Spinal cord (tissue), 10 donors: ENCODE results near the gene GALNS. TPM values are rescaled to one million over a fixed set of nuclear protein-coding genes. Genes with fewer than 3 reads are reported as not detected.

Source experiments
- DNase-seq, 6 donors: peaks; one replicate each; pipeline versions ENCODE4 v3.0.0 to v3.0.0-alpha.2; 2013 to 2015; ENCODE audit warnings: low spot score in 6 of 6, low read depth in 4 of 6
- H3K27ac ChIP-seq: one replicate; pipeline ENCODE4 v1.5.1; 2013; ENCODE audit warnings: low read depth, low read length, control low read depth
- H3K27me3 ChIP-seq: one replicate; pipeline ENCODE4 v1.6.1; 2013; ENCODE audit warnings: low read length; ENCODE audit not compliant: control insufficient read depth, insufficient read depth
- H3K36me3 ChIP-seq: one replicate; pipeline ENCODE4 v1.6.1; 2013; ENCODE audit warnings: low read length; ENCODE audit not compliant: control insufficient read depth, insufficient read depth
- H3K4me1 ChIP-seq: one replicate; pipeline ENCODE4 v1.6.1; 2013; ENCODE audit warnings: low read length; ENCODE audit not compliant: control insufficient read depth, insufficient read depth
- H3K4me3 ChIP-seq: one replicate; pipeline ENCODE4 v1.5.1; 2013; ENCODE audit warnings: low read depth, low read length, control low read depth
- H3K9me3 ChIP-seq: one replicate; pipeline ENCODE4 v1.6.1; 2013; ENCODE audit warnings: low read length; ENCODE audit not compliant: control insufficient read depth, insufficient read depth
- WGBS: methylation state at CpG from one replicate; pipeline ENCODE4 v1.1.5; 2013; ENCODE audit warnings: missing lambda C conversion rate; ENCODE audit not compliant: insufficient coverage; 5-methylcytosine and 5-hydroxymethylcytosine counted together
- long read RNA-seq, 4 donors: transcript quantifications; one replicate each; lab custom pipeline, GENCODE V29; 2026
- polyA plus RNA-seq, 2 donors: library from polyadenylated mRNA; unstranded; fragments of 120-200 nt; gene quantifications; one replicate each; pipeline ENCODE4 v1.2.1, GENCODE V29; 2013; ENCODE audit not compliant: insufficient read length in 2 of 2
- total RNA-seq, 2 donors: library from RNA; depleted of rRNA in 1 of 2; stranded (reverse); fragments of 120-200 nt in 1 of 2; fragments of >200 nt in 1 of 2; gene quantifications; one replicate each; pipeline versions ENCODE4 v1.2.3 to v1.2.4, GENCODE V29; 2013 to 2014
- donor health status: healthy.

GALNS gene
- total RNA-seq, result 10 to 100 TPM; 11.8 to 19.1 TPM
- 10 to 100 TPM; 29.7 to 42.8 TPM for polyA plus RNA-seq
- long read RNA-seq, donor 1, result 0 reads
- long read RNA-seq, donor 2, partial matches to known transcripts, result 8 of 12 reads
- long read RNA-seq, donor 2, other reads (novel, unspliced or antisense), result 0 of 12 reads
- long read RNA-seq, donor 3, partial matches to known transcripts, result 0 of 2 reads
- long read RNA-seq, donor 3, other reads (novel, unspliced or antisense), result 0 of 2 reads
- long read RNA-seq, donor 4, partial matches to known transcripts, result 0 of 4 reads
- long read RNA-seq, donor 4, other reads (novel, unspliced or antisense), result 0 of 4 reads

DNA sequence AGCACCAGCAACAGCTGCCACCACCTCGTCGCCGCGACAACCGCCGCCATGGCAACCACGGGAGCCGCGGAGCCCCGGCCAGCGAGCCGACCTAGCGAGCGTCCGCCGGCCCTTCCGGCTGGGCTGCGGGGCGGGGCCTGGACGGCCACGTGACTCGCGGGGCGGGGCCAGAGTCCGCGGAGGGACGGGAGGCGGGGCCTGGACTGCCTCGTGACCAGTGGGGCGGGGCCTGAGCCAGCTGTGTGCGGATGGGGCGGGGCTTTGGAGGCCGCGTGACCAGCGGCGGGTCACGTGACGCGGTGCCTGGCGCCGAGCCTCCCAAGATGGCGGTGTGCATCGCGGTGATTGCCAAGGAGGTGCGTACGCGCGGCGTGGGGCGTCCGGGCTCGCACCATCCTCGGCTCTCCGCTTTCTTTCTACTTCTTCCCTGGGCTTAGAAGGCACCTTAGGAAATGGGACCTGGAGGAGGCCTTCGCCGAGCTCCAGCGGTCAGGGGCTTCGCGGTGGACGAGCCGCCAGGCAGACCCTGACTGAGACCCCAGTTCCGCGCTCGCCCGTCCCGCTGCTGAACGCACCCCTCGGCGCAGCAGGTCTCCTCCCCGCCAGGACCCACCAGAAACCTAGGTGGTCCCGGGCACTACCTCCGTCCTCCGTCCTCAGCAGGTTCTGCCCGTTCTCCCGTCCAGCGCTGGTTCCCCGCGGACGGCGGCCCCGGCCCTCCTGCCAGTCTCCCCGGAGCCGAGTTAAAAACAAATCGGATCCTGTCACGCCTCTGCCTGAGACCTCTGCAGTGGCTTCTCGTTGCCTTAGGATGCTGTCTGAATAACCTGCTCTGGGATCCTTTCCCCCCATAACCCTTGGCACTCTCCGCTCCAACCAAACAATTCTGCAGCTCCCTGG lies at the start of gene GALNS, which contains the start of gene TRAPPC2L:
Gene GALNS, minus strand, starts transcription at position 120 of the 900 bp plus-strand sequence. Its CDS starts 70 bp downstream, at position 50.
Gene TRAPPC2L, plus strand, starts transcription at position 300 of the 900 bp plus-strand sequence. Its CDS starts 24 bp downstream, at position 324.
- peak within 1 kb of the TSS; percentile 97 for H3K4me3 ChIP-seq
- H3K27ac ChIP-seq, result peak within 1 kb of the TSS; percentile 57
- no peaks in the 10 kb centered on the region for H3K27me3 ChIP-seq
- peak; percentile 82 to 99 (median 94) for DNase-seq
- WGBS, result under 1% methylated on average over 87 of the region's 87 CpGs
- peaks cover 47% of the 10 kb centered on the region for H3K36me3 ChIP-seq
- peaks cover 35% of the 10 kb centered on the region for H3K4me1 ChIP-seq
- no peaks in the 10 kb centered on the region for H3K9me3 ChIP-seq

GRCh38 chr16:88906020-88906419 lies 49.3 kb upstream of the GALNS start:
- WGBS, result 74% methylated on average over 16 of the region's 16 CpGs
- peaks cover 38% of the 10 kb centered on the region for H3K36me3 ChIP-seq
- no peak for DNase-seq
- H3K4me1 ChIP-seq, result peaks cover 27% of the 10 kb centered on the region
- H3K27me3 ChIP-seq, result no peaks in the 10 kb centered on the region
- no peak overlapping the region for H3K27ac ChIP-seq
- H3K4me3 ChIP-seq, result no peak overlapping the region
- H3K9me3 ChIP-seq, result no peaks in the 10 kb centered on the region

GRCh38 chr16:88905563-88905962 lies 48.8 kb upstream of the GALNS start:
- Histone ChIP-seq H3K4me1 (peaks cover 23% of the 10 kb centered on the region), H3K36me3 (peaks cover 43% of the 10 kb centered on the region), H3K9me3 (no peaks in the 10 kb centered on the region), H3K27me3 (no peaks in the 10 kb centered on the region), H3K27ac (no peak overlapping the region), H3K4me3 (no peak overlapping the region)
- no peak for DNase-seq
- 23% methylated on average over 6 of the region's 13 CpGs for WGBS

DNA sequence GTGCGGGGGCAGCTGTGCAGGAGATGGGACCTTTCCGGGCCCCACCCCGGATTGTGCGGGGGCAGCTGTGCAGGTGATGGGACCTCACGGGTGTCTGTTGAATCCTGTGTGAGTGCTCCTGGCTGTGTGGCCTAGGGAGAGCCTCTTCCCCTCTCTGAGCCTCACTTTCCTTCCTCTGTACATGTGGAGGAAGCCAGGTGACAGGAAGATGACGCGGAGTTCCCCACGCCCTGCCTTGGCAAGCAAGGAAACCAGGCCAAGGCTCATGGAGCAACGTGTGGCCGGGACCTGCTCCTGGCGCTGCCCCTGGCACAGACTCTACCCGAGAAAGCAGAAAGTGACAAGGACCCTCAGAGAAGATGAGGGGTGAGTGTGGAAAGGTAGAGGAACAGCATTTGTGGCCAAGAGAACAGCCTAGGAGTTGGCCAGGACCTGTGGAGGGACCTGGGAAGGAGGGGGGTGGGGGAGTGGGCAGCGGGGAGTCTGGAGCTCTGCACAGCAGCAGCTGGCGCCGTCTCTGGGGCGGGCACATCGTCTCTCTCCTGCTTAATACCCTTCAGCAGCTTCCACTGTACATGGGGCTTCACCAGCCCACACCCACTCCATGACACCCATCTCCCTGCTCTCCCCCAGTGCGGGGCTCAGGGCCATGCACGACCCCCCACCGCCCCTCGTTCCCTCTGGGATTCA lies 48.1 kb upstream of the GALNS start:
- WGBS, result 87% methylated on average over 9 of the region's 21 CpGs
- Histone ChIP-seq H3K27ac (no peak overlapping the region), H3K4me3 (no peak overlapping the region), H3K27me3 (no peaks in the 10 kb centered on the region), H3K36me3 (peaks cover 46% of the 10 kb centered on the region), H3K9me3 (no peaks in the 10 kb centered on the region), H3K4me1 (peaks cover 19% of the 10 kb centered on the region)
- no peak for DNase-seq

GRCh38 chr16:88903267-88903666 lies 46.5 kb upstream of the GALNS start:
- no peaks in the 10 kb centered on the region for H3K9me3 ChIP-seq
- no peaks in the 10 kb centered on the region for H3K27me3 ChIP-seq
- no peak overlapping the region for H3K27ac ChIP-seq
- H3K4me1 ChIP-seq, result peaks cover 16% of the 10 kb centered on the region
- 44% methylated on average over 7 of the region's 14 CpGs for WGBS
- no peak overlapping the region for H3K4me3 ChIP-seq
- H3K36me3 ChIP-seq, result peaks cover 52% of the 10 kb centered on the region
- no peak for DNase-seq

GRCh38 chr16:88902744-88903143 lies 46.0 kb upstream of the GALNS start:
- Histone ChIP-seq H3K27ac (no peak overlapping the region), H3K4me1 (peaks cover 16% of the 10 kb centered on the region), H3K36me3 (peaks cover 57% of the 10 kb centered on the region), H3K4me3 (no peak overlapping the region), H3K27me3 (no peaks in the 10 kb centered on the region), H3K9me3 (no peaks in the 10 kb centered on the region)
- DNase-seq, result no peak
- 88% methylated on average over 13 of the region's 16 CpGs for WGBS

- 72% methylated on average over 26 of the region's 26 CpGs for WGBS
- Histone ChIP-seq H3K36me3 (peaks cover 66% of the 10 kb centered on the region), H3K4me1 (peaks cover 16% of the 10 kb centered on the region), H3K27ac (no peak overlapping the region), H3K4me3 (no peak overlapping the region), H3K9me3 (no peaks in the 10 kb centered on the region), H3K27me3 (no peaks in the 10 kb centered on the region)
- DNase-seq, result peak in 1 of 6 donors; percentile 14
These were observed 45.1 kb upstream of the GALNS start for GRCh38 chr16:88901718-88902337.

DNA sequence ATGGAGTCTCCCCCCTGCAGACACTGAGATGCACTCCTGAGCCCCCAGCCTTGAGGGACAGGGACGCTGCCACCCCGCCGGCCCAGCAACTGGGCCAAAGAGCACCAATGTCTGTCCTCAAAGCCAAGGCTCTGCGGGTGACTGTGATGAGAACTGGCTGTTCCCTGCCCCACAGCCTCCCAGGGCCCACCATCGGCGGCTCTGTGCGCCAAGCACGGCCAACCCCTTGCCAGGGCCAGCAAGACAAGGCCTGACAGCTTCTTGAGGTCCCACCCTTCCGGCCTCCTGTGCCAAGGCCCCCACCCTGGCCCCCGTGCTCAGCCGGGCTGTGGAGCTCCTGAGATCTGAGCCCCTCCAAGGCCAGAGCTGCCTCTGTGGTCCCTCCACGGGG lies 43.9 kb upstream of the GALNS start:
- Histone ChIP-seq H3K27ac (no peak overlapping the region), H3K27me3 (no peaks in the 10 kb centered on the region), H3K36me3 (peaks cover 78% of the 10 kb centered on the region), H3K4me1 (peaks cover 9% of the 10 kb centered on the region), H3K9me3 (no peaks in the 10 kb centered on the region), H3K4me3 (no peak overlapping the region)
- 90% methylated on average over 12 of the region's 12 CpGs for WGBS
- no peak for DNase-seq
